Measurements from ENCODE around the gene SPRY1. TPM values are rescaled to one million over a fixed set of nuclear protein-coding genes. Genes with fewer than 3 reads are reported as not detected.
A peak's percentile ranks its signal among the peaks of the same experiment; 100 is the strongest.

The SPRY1 gene
- total RNA-seq, 1 donor, result 7.3 TPM

DNA sequence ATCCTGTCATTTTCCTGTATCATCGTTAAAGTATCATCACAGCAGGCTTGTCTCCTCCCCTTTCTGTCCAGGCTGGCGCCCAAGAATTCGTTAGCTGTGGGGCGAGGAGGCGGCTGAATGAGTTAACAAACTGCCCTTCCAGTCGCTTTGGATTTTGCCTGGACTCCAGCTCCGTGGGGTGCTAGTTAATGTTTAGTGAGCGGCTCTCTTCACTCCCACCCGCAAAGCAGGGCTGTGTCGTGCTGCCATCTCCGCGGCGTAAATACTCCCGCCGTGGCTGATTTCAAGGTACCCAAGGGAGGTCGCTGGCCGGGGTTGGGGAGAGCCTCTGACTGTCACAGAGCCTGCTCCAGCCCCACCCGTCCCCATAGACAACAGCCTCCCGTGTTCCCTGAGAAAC, 44.9 kb upstream of the SPRY1 start:
- no peak for DNase-seq (ENCODE audit: low read depth)
- H3K4me3 ChIP-seq (ENCODE audit: low read depth, low read length), result no peak overlapping the region
- TF ChIP-seq, protein P1, sequence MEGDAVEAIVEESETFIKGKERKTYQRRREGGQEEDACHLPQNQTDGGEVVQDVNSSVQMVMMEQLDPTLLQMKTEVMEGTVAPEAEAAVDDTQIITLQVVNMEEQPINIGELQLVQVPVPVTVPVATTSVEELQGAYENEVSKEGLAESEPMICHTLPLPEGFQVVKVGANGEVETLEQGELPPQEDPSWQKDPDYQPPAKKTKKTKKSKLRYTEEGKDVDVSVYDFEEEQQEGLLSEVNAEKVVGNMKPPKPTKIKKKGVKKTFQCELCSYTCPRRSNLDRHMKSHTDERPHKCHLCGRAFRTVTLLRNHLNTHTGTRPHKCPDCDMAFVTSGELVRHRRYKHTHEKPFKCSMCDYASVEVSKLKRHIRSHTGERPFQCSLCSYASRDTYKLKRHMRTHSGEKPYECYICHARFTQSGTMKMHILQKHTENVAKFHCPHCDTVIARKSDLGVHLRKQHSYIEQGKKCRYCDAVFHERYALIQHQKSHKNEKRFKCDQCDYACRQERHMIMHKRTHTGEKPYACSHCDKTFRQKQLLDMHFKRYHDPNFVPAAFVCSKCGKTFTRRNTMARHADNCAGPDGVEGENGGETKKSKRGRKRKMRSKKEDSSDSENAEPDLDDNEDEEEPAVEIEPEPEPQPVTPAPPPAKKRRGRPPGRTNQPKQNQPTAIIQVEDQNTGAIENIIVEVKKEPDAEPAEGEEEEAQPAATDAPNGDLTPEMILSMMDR (IDR thresholded peaks at IDR 0.05; ENCODE audit: insufficient read depth, low read depth, low read length), result no peak

DNA sequence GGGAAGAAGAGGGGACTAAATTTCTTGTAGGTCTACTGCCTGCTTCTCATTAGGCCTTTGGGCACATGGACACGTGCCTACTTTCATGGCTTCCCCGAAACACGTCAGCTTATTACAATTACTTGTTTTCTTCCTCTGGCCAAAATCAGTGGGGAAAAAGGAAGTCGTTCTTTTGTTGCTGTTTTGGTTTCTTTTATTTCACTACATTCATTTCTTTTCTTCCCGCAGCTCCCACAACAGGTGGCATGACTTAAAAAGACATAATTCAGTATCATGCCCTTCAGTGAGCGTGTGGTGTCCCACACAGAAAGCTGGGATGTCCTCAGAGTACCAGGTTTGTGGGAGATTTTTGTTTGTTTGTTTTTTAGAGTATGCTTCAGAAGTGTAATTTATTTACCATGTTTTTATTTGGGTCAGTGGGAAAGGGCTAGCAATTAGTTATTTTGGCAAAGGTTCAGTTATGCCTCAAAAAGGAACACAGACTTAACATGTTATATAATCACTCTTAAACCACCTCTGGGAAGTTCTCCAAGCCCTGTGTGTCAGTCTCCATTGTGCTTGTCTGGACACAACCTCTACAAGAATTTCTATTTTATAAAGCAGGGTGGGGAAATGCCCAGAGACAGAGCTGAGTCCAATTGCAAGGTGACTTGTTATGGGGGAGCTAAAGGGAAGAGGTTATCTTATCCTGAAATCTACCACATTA, 44.2 kb upstream of the SPRY1 start:
- DNase-seq (ENCODE audit: low read depth), result peak; percentile 40
- TF ChIP-seq, protein P1 (IDR thresholded peaks at IDR 0.05; ENCODE audit: insufficient read depth, low read depth, low read length), result no peak
- H3K4me3 ChIP-seq (ENCODE audit: low read depth, low read length), result no peak overlapping the region

DNA sequence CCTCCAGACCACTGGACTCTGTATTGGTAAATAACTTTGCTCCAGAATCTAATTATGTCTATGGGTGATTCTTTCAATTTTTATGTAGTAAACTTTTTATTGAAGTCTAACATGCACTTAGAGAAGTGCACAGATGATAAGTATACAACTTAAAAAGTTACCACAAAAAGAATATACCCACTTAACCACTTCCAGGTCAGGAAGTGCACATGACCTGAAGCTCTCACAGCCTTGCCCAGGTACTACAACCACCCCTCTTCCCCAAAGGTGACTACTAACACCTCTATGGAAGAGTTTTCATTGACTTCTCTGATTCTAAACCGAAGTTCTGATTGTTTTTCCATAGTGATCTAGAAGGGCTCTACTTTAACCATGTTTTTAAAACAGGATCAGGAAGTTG, 43.6 kb upstream of the SPRY1 start:
- TF ChIP-seq, protein P1 (IDR thresholded peaks at IDR 0.05; ENCODE audit: insufficient read depth, low read depth, low read length), result no peak
- H3K4me3 ChIP-seq (ENCODE audit: low read depth, low read length), result no peak overlapping the region
- DNase-seq (ENCODE audit: low read depth), result no peak

DNA sequence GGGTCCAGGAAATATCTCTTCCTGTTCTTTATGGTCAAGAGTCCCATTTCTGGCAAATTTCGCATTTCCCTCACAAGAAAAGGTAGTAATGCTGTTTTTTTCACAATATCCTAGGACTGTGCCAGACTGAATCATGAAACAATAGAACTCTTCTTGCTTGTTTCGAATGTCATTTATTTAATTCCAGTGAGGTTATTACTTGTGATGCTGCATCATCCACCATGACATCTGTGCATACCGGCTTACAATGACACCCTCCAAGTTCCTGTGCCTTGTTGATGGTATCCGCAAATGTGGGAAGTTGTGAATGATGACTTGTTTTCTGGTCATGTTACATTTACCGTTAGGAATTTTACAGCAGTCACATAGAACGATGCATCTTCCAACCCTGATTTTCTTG, 42.9 kb upstream of the SPRY1 start:
- TF ChIP-seq, protein P1 (IDR thresholded peaks at IDR 0.05; ENCODE audit: insufficient read depth, low read depth, low read length), result no peak
- no peak overlapping the region for H3K4me3 ChIP-seq (ENCODE audit: low read depth, low read length)
- no peak for DNase-seq (ENCODE audit: low read depth)

DNA sequence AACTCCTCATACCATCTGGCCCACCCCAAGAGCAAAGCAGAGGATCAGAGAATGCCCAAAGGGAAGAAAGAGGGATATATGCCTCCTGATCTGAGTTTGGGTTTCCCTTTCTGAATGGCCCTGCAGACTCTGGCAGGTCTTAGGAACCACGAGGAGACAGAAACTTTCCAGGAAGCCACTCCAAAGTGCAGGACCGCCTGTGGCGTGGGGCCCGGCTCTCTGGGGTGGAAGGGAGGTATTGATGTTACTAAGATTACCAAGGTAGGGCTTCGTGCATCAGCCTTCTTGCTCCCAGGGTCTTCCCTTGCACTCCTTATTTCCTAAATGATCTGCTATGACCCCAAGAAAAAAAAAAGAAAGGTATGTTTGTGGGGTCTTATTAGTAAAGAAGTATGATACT, 41.9 kb upstream of the SPRY1 start:
- DNase-seq (ENCODE audit: low read depth), result no peak
- TF ChIP-seq, protein P1 (IDR thresholded peaks at IDR 0.05; ENCODE audit: insufficient read depth, low read depth, low read length), result no peak
- no peak overlapping the region for H3K4me3 ChIP-seq (ENCODE audit: low read depth, low read length)

DNA sequence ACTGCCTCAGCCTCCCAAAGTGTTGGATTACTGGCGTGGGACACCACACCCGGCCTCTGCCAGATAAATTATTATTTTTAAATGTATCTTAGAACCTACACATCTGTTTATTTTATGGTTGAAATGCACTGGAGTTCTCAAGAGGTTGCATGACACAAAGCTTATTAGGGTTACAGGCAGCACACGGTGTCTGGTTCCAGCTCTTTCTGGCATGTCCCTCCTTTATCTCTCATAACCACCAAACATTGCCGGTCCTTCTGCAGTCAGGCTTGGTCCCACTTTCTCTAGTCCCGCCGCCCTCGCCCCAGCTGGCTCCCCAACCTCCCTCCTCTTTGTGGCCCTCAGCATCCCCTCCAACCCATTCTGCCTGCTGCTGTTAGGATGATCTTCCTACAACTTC, 39.7 kb upstream of the SPRY1 start:
- no peak for DNase-seq (ENCODE audit: low read depth)
- TF ChIP-seq, protein P1 (IDR thresholded peaks at IDR 0.05; ENCODE audit: insufficient read depth, low read depth, low read length), result no peak
- H3K4me3 ChIP-seq (ENCODE audit: low read depth, low read length), result no peak overlapping the region
